ENCODE results near the gene ACIN1. TPM values are rescaled to one million over a fixed set of nuclear protein-coding genes. Genes with fewer than 3 reads are reported as not detected.
A peak's percentile ranks its signal among the peaks of the same experiment; 100 is the strongest.

Gene ACIN1
- total and polyA plus RNA-seq, 9 of the 15 experiments (the other 6 are each of a cell fraction or from before 2014, with no cell fraction given), result 5.0 to 196 (median 129) TPM

GRCh38 chr14:23056956-23057756 lies 37.8 kb downstream of the ACIN1 start, which contains the start of gene CDH24 (continued):
- no peak for TF ChIP-seq TAF9B (IDR thresholded peaks at IDR 0.05; ENCODE audit: partially characterized antibody)
- TF ChIP-seq ZNF280B (CRISPR knock-in tag; IDR thresholded peaks at IDR 0.05), result no peak
- TF ChIP-seq PATZ1 (CRISPR knock-in tag; IDR thresholded peaks at IDR 0.05; ENCODE audit: borderline replicate concordance), result no peak
- no peak for TF ChIP-seq ZNF431 (CRISPR knock-in tag; IDR thresholded peaks at IDR 0.05)
- TF ChIP-seq SIN3A (IDR thresholded peaks at IDR 0.05; ENCODE audit: borderline replicate concordance in 2 of 2, control insufficient read depth in 1 of 2, low read depth in 2 of 2, low read length in 2 of 2), result peak in 1 of 2 experiments; percentile 24; a peak in 2 of 4 replicates
- no peak for TF ChIP-seq ZBTB49 (CRISPR knock-in tag; IDR thresholded peaks at IDR 0.05; ENCODE audit: borderline replicate concordance)
- TF ChIP-seq ETS1 (conservative IDR thresholded peaks at IDR 0.05; ENCODE audit: control insufficient read depth, low read depth, low read length), result no peak
- no peak for TF ChIP-seq ZNF140 (CRISPR knock-in tag; IDR thresholded peaks at IDR 0.05)
- no peak for TF ChIP-seq SIX5 (IDR thresholded peaks at IDR 0.05; ENCODE audit: borderline replicate concordance in 1 of 2, insufficient read depth in 1 of 2, low read depth in 1 of 2, low read length in 2 of 2)
- no peak for TF ChIP-seq FOXA1 (IDR thresholded peaks at IDR 0.05; ENCODE audit: borderline replicate concordance)
- peak in 1 of 2 experiments; percentile 71 for TF ChIP-seq E2F6 (IDR thresholded peaks at IDR 0.05; ENCODE audit: borderline replicate concordance in 1 of 2, extremely low read depth in 1 of 2, insufficient read depth in 1 of 2, insufficient read length in 1 of 2, low read depth in 1 of 2, low read length in 1 of 2, poor library complexity in 1 of 2, severe bottlenecking in 1 of 2)
- no peak for TF ChIP-seq NR1H2 (CRISPR knock-in tag; IDR thresholded peaks at IDR 0.05)
- no peak for TF ChIP-seq HEY1 (CRISPR knock-in tag; IDR thresholded peaks at IDR 0.05; ENCODE audit: borderline replicate concordance)
- no peak for TF ChIP-seq ZNF3 (CRISPR knock-in tag; IDR thresholded peaks at IDR 0.05)
- TF ChIP-seq ZNF134 (CRISPR knock-in tag; conservative IDR thresholded peaks at IDR 0.05), result no peak
- TF ChIP-seq KDM5B (IDR thresholded peaks at IDR 0.05; ENCODE audit: insufficient replicate concordance, low read depth, low read length), result peak; percentile 74

All from K562 (cell line).